ENCODE results near the gene WDR93.

The WDR93 gene

DNA sequence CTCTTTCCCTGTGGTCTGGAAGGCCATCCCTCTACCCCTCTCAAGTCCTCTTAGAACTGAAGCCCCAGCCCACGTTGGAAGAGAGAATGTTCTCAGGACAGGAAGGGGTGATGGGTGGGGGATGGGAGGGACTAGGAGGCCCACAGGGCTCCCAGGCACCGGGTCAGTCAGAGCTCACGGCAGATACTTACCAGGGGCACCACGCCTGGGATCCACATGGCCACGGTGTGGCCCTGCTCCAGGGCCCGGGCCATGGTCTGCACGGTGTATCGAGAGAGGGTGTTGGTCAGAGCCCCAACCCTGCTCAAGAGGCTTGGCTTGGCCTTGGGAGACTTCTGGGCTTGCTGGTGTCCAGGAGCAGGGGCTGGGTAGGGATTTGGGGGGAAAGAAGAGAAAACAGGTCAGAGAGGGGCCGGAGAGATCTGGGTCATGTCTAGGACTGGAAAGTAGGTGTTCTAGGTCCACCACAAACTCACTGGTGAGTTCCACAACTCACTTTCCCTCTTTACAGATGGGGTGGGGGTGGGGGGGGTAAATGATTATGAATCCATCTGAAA is 21.2 kb upstream of the WDR93 start:
- TF ChIP-seq CTCF (IDR thresholded peaks at IDR 0.05; ENCODE audit: low read depth, low read length), result no peak
- H3K4me3 ChIP-seq (ENCODE audit: low read depth, low read length), result no peak overlapping the region

DNA sequence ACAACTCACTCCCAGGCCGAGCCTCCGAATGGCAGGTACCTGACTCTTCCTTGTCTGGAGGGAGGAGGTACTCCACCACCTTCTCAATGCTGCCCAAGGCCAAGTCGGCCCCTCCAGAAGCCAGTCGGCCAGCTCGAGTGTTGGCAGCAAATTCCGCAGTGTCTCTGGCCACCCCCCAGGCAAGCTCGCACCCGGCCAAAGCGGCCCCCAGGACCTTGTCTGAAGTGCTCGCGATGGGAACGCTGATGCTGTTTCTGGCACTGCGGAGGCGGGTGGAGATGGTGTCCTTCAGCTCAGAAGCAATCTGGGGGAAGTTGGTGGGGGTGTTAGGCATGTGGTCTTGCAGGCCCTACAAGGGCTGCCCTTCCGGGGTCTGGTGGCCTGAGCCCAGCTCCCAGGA is 20.7 kb upstream of the WDR93 start:
- TF ChIP-seq CTCF (IDR thresholded peaks at IDR 0.05; ENCODE audit: low read depth, low read length), result no peak
- no peak overlapping the region for H3K4me3 ChIP-seq (ENCODE audit: low read depth, low read length)

- H3K4me3 ChIP-seq (ENCODE audit: low read depth, low read length), result no peak overlapping the region
- no peak for TF ChIP-seq CTCF (IDR thresholded peaks at IDR 0.05; ENCODE audit: low read depth, low read length)
Measured at GRCh38 chr15:89670971-89671560, 19.5 kb upstream of the WDR93 start.

GRCh38 chr15:89671687-89672086 is 18.9 kb upstream of the WDR93 start:
- no peak for TF ChIP-seq CTCF (IDR thresholded peaks at IDR 0.05; ENCODE audit: low read depth, low read length)
- H3K4me3 ChIP-seq (ENCODE audit: low read depth, low read length), result no peak overlapping the region

- H3K4me3 ChIP-seq (ENCODE audit: low read depth, low read length), result no peak overlapping the region
Measured at GRCh38 chr15:89672221-89673164, 18.1 kb upstream of the WDR93 start.

GRCh38 chr15:89673165-89673512 is 17.5 kb upstream of the WDR93 start:
- TF ChIP-seq CTCF (IDR thresholded peaks at IDR 0.05; ENCODE audit: low read depth, low read length), result peak; percentile 46

More at GRCh38 chr15:89672221-89673164, 18.1 kb upstream of the WDR93 start:
- TF ChIP-seq CTCF (IDR thresholded peaks at IDR 0.05; ENCODE audit: low read depth, low read length), result no peak

GRCh38 chr15:89674526-89674925 is 16.1 kb upstream of the WDR93 start:
- no peak overlapping the region for H3K4me3 ChIP-seq (ENCODE audit: low read depth, low read length)
- TF ChIP-seq CTCF (IDR thresholded peaks at IDR 0.05; ENCODE audit: low read depth, low read length), result no peak

More at GRCh38 chr15:89673165-89673512, 17.5 kb upstream of the WDR93 start:
- H3K4me3 ChIP-seq (ENCODE audit: low read depth, low read length), result no peak overlapping the region
